HG03442 (cell line): Measurements from ENCODE around the gene CFAP73.
"Not testable (repeated sequence)": the region's sequence is repeated elsewhere in the genome, so short reads cannot be mapped to it uniquely, and the experiment has no call there.

Source experiments
- ATAC-seq: cut with Tn5 transposase; IDR thresholded peaks from one replicate; pipeline ENCODE4 v1.9.1; 2021; ENCODE audit warnings: mild to moderate bottlenecking, moderate library complexity; ENCODE audit not compliant: unreplicated experiment

The CFAP73 gene

GRCh38 chr12:113186033-113186365, 36.5 kb downstream of the CFAP73 start:
- no peak for ATAC-seq

- ATAC-seq, result no peak
These were observed 37.3 kb downstream of the CFAP73 start for GRCh38 chr12:113186666-113187325.

- no peak for ATAC-seq
These were observed 39.8 kb downstream of the CFAP73 start for GRCh38 chr12:113189361-113189760.

- no peak for ATAC-seq
These were observed 41.2 kb downstream of the CFAP73 start for GRCh38 chr12:113190761-113191160.

- no peak for ATAC-seq
These were observed 41.7 kb downstream of the CFAP73 start for GRCh38 chr12:113191227-113191626.

- no peak for ATAC-seq
These were observed 45.5 kb downstream of the CFAP73 start for GRCh38 chr12:113194971-113195391.

GRCh38 chr12:113195598-113195997, 46.1 kb downstream of the CFAP73 start:
- ATAC-seq, result no peak

GRCh38 chr12:113196582-113196981, 47.1 kb downstream of the CFAP73 start:
- no peak for ATAC-seq

- no peak for ATAC-seq
These were observed 47.5 kb downstream of the CFAP73 start for GRCh38 chr12:113196990-113197389.

GRCh38 chr12:113197518-113198077, 48.1 kb downstream of the CFAP73 start:
- no peak for ATAC-seq

- no peak for ATAC-seq
These were observed 48.8 kb downstream of the CFAP73 start for GRCh38 chr12:113198296-113198695.

GRCh38 chr12:113200021-113200797, 50.7 kb downstream of the CFAP73 start:
- ATAC-seq, result no peak

GRCh38 chr12:113201187-113202177, 52.0 kb downstream of the CFAP73 start:
- ATAC-seq, result no peak

GRCh38 chr12:113202300-113203075, 53.0 kb downstream of the CFAP73 start:
- no peak for ATAC-seq

- no peak for ATAC-seq
These were observed 54.6 kb downstream of the CFAP73 start for GRCh38 chr12:113203852-113204760.

GRCh38 chr12:113204804-113205203, 55.3 kb downstream of the CFAP73 start:
- no peak for ATAC-seq

- not testable (repeated sequence) for ATAC-seq
These were observed 57.3 kb downstream of the CFAP73 start for GRCh38 chr12:113206802-113207201.

- ATAC-seq, result peak; percentile 3
These were observed 58.1 kb downstream of the CFAP73 start for GRCh38 chr12:113207613-113208040.
